NCI-H1105 (cell line): ENCODE data around the gene RUSF1.
A peak's percentile ranks its signal among the peaks of the same experiment; 100 is the strongest.
"Not testable (repeated sequence)": the region's sequence is repeated elsewhere in the genome, so short reads cannot be mapped to it uniquely, and the experiment has no call there.

Experiments
- DNase-seq: peaks from one replicate; lab custom pipeline; 2025; lab: John Stamatoyannopoulos, UW

The RUSF1 gene

DNA sequence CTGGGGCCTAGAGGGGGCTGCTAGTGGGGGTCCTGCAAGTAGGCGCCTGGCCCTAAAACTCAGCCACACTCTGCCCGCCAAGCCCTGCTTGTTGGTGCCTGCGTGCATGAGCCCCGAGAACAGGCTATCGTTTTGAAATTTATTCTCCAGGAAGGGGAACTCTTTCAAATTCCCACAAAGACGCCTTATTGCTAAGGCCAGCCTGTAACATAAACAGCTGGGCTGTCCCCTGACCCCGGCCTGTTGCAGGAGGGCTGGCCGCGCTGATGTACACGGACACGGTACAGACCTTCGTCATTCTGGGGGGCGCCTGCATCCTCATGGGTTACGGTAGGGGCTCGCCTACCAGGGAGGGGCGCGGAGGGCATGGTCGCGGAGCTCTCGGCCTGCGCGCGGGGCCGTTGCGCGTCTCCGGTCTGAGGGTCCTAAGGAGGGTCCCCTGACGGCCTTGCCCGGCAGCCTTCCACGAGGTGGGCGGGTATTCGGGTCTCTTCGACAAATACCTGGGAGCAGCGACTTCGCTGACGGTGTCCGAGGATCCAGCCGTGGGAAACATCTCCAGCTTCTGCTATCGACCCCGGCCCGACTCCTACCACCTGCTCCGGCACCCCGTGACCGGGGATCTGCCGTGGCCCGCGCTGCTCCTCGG lies 21.0 kb downstream of the RUSF1 start:
- no peak for DNase-seq

DNA sequence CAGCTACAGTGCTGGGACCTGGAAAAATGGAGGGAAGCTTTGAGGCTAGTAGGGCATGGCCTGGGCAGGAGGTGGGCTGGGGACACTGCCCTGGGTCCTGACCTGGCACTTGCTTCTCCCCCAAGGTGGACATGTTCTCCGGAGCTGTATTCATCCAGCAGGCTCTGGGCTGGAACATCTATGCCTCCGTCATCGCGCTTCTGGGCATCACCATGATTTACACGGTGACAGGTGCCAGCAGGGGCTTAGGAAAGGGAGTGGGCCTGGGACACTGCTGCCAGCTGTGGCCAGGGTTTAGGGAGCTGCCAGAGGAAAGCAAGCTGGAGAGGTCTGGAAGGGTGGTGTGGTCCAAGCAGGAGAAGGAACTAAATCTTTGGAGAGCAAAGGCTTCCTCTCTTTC lies 22.1 kb downstream of the RUSF1 start:
- no peak for DNase-seq

DNA sequence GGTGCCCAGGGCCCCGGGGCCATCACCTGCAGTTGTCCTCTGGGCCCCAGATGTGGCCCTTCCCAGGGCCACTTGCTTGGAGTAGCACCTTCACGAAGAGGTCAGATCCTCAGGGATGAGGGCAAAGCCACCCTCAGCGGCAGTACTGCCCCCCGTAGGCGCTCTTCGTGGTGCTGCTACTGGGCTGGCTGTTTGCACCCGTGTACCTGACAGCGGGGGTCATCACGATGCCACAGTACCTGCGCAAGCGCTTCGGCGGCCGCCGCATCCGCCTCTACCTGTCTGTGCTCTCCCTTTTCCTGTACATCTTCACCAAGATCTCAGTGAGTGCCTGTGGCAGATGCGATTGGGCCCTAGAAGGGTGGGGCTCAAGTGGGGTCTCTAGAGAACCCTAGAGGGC lies 22.6 kb downstream of the RUSF1 start:
- DNase-seq: no peak

DNA sequence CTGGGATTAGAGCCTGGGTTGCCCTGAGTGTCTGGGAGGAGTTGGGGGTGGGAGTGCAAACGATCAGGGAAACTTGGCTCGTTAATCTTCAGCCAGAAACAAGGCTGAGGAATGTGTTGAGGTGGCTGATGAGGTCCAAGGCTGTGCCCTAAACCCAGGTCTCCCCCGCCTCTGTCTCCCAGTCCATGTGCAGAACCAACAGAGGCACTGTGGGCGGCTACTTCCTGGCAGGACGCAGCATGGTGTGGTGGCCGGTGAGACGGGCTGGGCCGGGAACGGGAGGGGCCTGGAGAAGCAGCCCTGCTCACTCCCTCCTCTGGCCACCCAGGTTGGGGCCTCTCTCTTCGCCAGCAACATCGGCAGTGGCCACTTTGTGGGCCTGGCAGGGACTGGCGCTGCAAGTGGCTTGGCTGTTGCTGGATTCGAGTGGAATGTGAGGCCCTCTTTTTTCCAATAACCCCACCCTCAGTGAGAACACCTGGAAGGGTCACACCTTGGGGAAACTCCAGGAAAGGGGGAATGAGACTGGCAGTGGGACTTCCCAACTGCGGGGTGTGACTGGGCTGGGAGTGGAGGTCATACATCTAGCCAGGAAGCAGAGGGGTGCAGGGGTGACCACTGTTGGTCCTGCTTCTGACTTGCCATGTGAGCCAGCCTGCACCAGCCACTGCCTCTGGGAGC lies 23.6 kb downstream of the RUSF1 start:
- no peak for DNase-seq

DNA sequence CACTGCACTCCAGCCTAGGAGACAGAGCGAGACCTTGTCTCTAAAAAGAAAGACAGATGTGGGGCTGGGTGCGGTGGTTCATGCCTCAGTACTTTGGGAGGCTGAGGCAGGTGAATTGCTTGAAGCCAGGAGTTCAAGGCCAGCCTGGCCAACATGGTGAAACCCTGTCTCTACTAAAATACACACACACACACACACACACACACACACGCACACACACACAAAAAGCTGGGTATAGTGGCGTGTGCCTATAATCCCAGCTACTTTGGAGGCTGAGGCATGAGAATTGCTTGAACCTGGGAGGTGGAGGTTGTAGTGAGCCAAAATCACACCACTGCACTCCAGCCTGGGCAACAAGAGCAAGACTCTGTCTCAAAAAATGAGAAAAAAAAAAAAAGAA lies 24.1 kb downstream of the RUSF1 start:
- not testable (repeated sequence) for DNase-seq

DNA sequence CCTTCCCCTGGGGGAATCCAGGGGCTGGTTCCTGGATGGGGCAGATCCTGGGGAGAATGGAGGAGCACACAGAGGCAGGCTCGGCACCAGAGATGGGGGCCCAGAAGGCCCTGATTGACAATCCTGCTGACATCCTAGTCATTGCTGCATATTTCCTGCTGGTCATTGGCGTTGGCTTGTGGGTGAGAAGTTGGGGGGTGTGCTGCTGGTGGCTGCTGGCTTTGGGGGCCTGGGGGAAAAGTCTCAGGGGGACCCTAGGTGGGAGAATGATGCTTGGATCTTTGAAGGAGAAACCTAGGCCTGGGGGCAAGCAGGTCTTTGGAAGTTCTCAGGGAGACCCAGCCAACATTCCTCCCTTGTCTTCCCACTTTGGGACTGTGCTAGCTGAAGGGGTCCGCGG lies 25.1 kb downstream of the RUSF1 start, which contains the start of gene SLC5A2:
Gene SLC5A2, plus strand, starts transcription at position 43 of the 400 bp plus-strand sequence. Its CDS starts 14 bp downstream, at position 57.
- no peak for DNase-seq

GRCh38 chr16:31480851-31481536 lies 27.2 kb downstream of the RUSF1 start:
- DNase-seq: no peak

GRCh38 chr16:31479751-31480150 lies 28.4 kb downstream of the RUSF1 start:
- DNase-seq: no peak

- no peak for DNase-seq
Observed at GRCh38 chr16:31478956-31479355, 29.2 kb downstream of the RUSF1 start.

GRCh38 chr16:31477220-31478216 lies 30.7 kb downstream of the RUSF1 start:
- DNase-seq: no peak

GRCh38 chr16:31476303-31477219 lies 31.6 kb downstream of the RUSF1 start:
- no peak for DNase-seq

GRCh38 chr16:31475946-31476302 lies 32.3 kb downstream of the RUSF1 start:
- no peak for DNase-seq

GRCh38 chr16:31474773-31475738 lies 33.1 kb downstream of the RUSF1 start:
- no peak for DNase-seq

DNA sequence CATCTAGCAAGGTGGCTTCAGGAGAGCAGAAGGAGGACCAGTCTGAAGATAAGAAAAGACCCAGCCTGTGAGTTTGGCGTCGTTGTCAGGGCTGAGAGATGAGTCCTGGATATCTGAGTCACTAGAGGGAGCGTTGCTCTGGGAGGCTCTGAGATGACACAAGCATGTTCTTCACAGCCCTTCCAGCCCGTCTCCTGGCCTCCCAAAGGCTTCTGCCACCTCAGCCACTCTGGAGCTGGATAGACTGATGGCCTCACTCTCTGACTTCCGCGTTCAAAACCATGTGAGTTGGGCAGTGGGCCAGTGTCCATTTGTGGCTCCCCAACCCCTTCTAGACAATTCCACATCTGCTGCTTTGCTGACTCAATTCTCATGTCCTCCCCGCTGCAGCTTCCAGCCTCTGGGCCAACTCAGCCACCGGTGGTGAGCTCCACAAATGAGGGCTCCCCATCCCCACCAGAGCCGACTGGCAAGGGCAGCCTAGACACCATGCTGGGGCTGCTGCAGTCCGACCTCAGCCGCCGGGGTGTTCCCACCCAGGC lies 33.9 kb downstream of the RUSF1 start:
- DNase-seq: no peak

DNA sequence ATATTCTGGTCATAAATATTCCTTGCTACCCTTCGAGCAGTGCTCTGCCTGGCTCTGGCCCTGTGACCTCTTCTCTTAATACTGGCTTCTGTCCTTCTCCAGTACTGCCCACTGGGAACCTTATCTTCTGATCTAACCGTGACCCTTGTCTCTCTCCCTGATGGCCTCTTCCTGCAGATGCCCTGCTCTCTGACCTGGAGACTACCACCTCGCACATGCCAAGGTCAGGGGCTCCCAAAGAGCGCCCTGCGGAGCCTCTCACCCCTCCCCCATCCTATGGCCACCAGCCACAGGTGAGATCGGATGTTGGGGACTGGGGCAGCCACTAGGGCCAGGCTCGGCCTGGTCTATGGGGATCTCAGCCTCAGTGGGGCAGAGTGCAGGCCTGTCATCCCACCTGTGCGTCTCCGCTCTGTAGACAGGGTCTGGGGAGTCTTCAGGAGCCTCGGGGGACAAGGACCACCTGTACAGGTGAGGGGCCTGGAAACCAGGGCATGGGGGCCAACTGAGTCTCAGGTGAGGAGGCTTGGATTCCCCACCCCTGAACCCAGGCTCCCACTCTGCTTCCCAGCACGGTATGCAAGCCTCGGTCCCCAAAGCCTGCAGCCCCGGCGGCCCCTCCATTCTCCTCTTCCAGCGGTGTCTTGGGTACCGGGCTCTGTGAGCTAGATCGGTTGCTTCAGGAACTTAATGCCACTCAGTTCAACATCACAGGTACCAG lies 34.8 kb downstream of the RUSF1 start:
- DNase-seq: no peak

DNA sequence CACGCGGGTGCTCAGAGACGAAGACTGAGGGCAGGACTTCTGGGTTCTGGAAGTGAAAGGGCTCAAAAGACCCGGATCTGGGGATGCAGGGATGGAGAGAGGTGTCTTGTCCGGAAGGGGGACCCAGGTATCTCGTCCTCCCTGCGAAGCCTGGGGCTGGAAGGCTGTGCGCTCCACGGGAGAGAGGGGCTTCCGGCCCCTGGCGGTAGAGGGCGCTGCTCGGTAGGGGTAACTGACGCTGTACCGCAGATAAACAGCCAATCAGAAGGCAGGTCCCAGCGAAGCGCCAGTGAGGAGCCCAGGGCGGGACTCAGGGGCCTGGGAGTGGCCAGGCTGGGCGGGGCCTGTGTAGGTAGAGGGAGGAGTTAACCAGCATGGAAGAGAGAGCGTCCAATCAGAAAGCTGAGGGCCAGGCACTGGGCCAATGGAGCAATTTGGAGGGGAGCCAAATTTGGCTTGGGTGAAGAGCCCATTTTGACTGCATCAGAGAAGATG lies 35.4 kb downstream of the RUSF1 start:
- DNase-seq: peak; percentile 39

DNA sequence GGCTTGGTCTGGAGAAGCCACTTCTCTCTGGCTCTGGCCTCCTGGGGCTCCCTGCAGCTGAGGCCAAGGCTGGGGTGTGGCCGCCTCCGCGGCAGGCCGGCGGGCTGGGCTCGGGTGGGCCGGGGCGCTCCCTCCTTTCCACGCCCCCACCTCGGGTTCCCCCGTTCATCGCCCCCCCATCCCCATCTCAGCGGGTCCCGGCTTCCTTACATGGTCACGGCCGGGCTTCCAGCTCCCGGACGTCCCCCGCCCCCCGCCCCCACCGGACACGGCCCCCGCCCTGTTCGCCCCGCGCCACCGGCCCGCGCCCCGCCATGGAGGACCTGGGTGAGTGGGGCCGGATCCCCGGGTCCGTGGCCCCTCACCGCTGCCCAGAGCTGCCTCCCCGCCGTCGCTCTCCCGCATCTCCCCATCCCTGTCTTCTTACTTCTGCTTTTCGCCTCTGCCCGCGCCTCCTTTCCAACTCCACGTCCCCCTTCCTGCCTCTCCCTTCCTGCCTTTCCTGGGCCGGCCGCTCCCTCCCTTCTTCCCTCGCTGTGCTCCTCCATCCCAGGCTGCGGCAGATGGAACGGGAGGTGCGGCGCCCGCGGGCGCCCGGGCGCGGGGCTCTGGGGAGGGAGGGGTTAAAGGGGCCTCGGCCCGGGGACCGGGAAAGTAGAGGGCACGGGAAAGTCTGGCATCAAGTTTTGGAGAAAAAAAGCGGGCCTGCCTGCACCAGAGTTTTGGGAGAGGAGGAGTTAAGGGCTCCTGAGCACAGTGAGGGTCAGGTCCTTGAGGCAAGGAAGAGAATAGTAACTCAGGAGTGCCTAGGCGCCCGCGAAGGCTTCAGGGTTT lies 36.1 kb downstream of the RUSF1 start, which contains the start of gene TGFB1I1:
Gene TGFB1I1, plus strand, starts transcription at position 278 of the 834 bp plus-strand sequence. Its CDS starts 37 bp downstream, at position 315.
- no peak for DNase-seq
